Epithelial cell of umbilical artery (primary cell): ENCODE data around the gene TM4SF4. TPM values are rescaled to one million over a fixed set of nuclear protein-coding genes. Genes with fewer than 3 reads are reported as not detected.

Source experiments
- total RNA-seq: library from RNA; depleted of rRNA; stranded (reverse); fragments of >200 nt; gene quantifications from 2 replicates; pipeline ENCODE4 v1.2.3, GENCODE V29; 2014

Gene TM4SF4, protein sequence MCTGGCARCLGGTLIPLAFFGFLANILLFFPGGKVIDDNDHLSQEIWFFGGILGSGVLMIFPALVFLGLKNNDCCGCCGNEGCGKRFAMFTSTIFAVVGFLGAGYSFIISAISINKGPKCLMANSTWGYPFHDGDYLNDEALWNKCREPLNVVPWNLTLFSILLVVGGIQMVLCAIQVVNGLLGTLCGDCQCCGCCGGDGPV
- not detected in 2 replicates for total RNA-seq

DNA sequence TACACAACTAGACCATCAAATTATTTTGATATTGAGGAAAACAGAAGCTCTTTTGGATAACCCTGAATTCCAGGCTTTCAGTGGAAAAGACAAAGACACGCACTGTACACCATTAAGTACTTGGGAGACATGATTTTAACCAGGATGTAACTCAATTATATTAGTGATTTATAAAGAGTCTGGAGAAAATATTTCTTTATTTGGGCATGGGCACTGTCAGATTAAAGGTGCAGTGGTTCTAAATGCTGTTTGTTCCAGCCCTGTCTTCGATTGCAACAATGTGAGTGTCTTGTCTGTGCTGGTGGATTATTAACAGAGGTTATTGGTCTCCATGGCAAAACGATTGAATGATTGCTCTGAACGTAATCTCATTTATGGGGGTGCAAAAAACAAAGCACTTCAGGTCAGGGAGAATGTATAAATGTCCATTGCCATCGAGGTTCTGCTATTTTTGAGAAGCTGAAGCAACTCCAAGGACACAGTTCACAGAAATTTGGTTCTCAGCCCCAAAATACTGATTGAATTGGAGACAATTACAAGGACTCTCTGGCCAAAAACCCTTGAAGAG is at the start of gene TM4SF4:
Gene TM4SF4, plus strand, starts transcription at position 448 of the 568 bp plus-strand sequence. CDS start 181 bp downstream, outside the sequence.

Other genes with a start within 250 kb of the TM4SF4 start
- 48.7 and 164 TPM in 2 replicates for gene TM4SF18, start 141.1 kb upstream of the TM4SF4 start, total RNA-seq
- gene TM4SF1, start 97.0 kb upstream of the TM4SF4 start, total RNA-seq = 1,177 and 1,280 TPM in 2 replicates
- 138 and 147 TPM in 2 replicates for gene WWTR1, start 183.3 kb downstream of the TM4SF4 start, total RNA-seq